Pancreas (tissue), 10 donors: Measurements from ENCODE around the gene PPP3CB. TPM values are rescaled to one million over a fixed set of nuclear protein-coding genes. Genes with fewer than 3 reads are reported as not detected.

Source experiments
- ATAC-seq, 4 donors: fragments of 200-7000 bp; cut with Tn5 transposase; one replicate each; pipeline versions ENCODE4 v1.8.0 to v1.9.1; 2020; ENCODE audit warnings: mild to moderate bottlenecking in 4 of 4, moderate library complexity in 4 of 4
- DNase-seq, 6 donors: peaks; one replicate each; pipeline ENCODE4 v3.0.0-alpha.2; 2020
- FAIRE-seq: peaks from 2 replicates; lab custom pipeline; 2012; peaks lifted over from hg19 to GRCh38; lab: Jason Lieb, UNC
- H3K27ac ChIP-seq, 4 donors: fragments of 200-600 bp; sonication (generic); 1 replicate in 3 of 4; 2 replicates in 1 of 4; pipeline versions ENCODE4 v1.5.0 to v1.8.0; 2020
- H3K27me3 ChIP-seq, 4 donors: fragments of 200-600 bp; one replicate each; pipeline ENCODE4 v1.8.0; 2021
- H3K36me3 ChIP-seq, 3 donors: fragments of 200-600 bp; sonication (generic) in 1 of 3; one replicate each; pipeline versions ENCODE4 v1.5.0 to v1.8.0; 2020 to 2021
- H3K4me1 ChIP-seq, 3 donors: fragments of 200-600 bp; one replicate each; pipeline ENCODE4 v1.8.0; 2021
- H3K4me3 ChIP-seq, 4 donors: fragments of 200-600 bp; sonication (generic) in 2 of 4; one replicate each; pipeline versions ENCODE4 v1.5.0 to v1.8.0; 2020 to 2021
- H3K9me3 ChIP-seq, 4 donors: fragments of 200-600 bp; one replicate each; pipeline ENCODE4 v1.8.0; 2021
- WGBS, 2 donors: extraction: QIAGEN DNeasy Blood & Tissue Kit; methylation state at CpG; one replicate each; pipeline ENCODE4 v1.1.7; 2013; 5-methylcytosine and 5-hydroxymethylcytosine counted together
- intact Hi-C, 3 donors: fragments of 100-400 bp; cut with DNase I; formaldehyde crosslinking; loops; one replicate each; pipeline versions ENCODE4 v1.11.1 to v1.14.2; 2022
- polyA plus RNA-seq, 2 donors: library from polyadenylated mRNA; stranded (reverse); fragments of 200-250 nt; gene quantifications; one replicate each; pipeline ENCODE4 v1.2.3, GENCODE V29; 2013
- total RNA-seq, 6 donors: library from RNA; stranded (reverse); fragmentation: NEBNext Ultra II Directional in 4 of 6; extraction: Animal tissue kit (Norgen Biotek cat#: 25700) in 4 of 6; gene quantifications; one replicate each; pipeline versions ENCODE4 v1.2.1 to v1.2.4, GENCODE V29; 2021 to 2023
- TF ChIP-seq, protein P1 (sequence below), 4 donors: fragments of 200-600 bp; sonication (generic) in 3 of 4; IDR thresholded peaks; one replicate each; pipeline versions ENCODE4 v1.5.0 to v1.8.0; 2021; ENCODE audit warnings: antibody characterized with exemption in 4 of 4
- donor health status: healthy with polysubstance abuse.
- donor health status: DM: no; HTN: no; CAD: no; lungs with moderate emphysema.
- donor health status: DM: no; HTN: no; CAD: no.
- donor health status: control.
- donor health status: control.
- donor health status: Bipolar disorder and iron deficiency.
- donor health status: DM: yes; HTN: yes; CAD: no.
- donor health status: DM: no; HTN: no; CAD: no.
- donor health status: DM: no; HTN: no; CAD: no.
- donor health status: DM: yes; HTN: yes; CAD: no.

The PPP3CB gene
- total and polyA plus RNA-seq, 8 donors: 13.6 to 29.9 (median 18.5) TPM

DNA sequence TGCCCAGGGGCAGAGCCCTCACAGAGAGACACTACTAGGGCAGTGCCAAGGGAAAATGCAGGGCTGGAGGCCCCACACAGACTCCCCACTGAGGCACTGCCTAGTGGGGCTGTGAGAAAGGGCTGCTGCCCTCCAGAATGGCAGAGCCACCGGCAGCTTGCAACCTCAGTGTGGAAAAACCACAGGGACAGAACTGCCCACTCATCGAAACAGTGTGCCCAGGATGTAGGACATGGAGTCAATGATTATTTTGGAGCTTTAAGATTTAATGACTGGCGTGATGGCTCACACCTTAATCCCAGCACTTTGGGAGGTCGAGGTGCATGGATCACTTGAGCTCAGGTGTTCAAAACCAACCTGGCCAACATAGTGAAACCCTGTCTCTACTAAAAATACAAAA, 34.9 kb downstream of the PPP3CB start:
- H3K27ac ChIP-seq: no peak overlapping the region
- intact Hi-C loops: no loop called here
- WGBS, 2 donors: 95 to 98% methylated on average over 4 of the region's 4 CpGs
- FAIRE-seq (no peak), DNase-seq (no peak), ATAC-seq (no peak)
- no peaks in the 10 kb centered on the region for H3K9me3 ChIP-seq
- H3K4me1 ChIP-seq: no peaks in the 10 kb centered on the region
- no peaks in the 10 kb centered on the region for H3K27me3 ChIP-seq
- TF ChIP-seq, protein P1, sequence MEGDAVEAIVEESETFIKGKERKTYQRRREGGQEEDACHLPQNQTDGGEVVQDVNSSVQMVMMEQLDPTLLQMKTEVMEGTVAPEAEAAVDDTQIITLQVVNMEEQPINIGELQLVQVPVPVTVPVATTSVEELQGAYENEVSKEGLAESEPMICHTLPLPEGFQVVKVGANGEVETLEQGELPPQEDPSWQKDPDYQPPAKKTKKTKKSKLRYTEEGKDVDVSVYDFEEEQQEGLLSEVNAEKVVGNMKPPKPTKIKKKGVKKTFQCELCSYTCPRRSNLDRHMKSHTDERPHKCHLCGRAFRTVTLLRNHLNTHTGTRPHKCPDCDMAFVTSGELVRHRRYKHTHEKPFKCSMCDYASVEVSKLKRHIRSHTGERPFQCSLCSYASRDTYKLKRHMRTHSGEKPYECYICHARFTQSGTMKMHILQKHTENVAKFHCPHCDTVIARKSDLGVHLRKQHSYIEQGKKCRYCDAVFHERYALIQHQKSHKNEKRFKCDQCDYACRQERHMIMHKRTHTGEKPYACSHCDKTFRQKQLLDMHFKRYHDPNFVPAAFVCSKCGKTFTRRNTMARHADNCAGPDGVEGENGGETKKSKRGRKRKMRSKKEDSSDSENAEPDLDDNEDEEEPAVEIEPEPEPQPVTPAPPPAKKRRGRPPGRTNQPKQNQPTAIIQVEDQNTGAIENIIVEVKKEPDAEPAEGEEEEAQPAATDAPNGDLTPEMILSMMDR (IDR thresholded peaks at IDR 0.05): no peak
- no peaks in the 10 kb centered on the region for H3K36me3 ChIP-seq
- H3K4me3 ChIP-seq: no peak overlapping the region

DNA sequence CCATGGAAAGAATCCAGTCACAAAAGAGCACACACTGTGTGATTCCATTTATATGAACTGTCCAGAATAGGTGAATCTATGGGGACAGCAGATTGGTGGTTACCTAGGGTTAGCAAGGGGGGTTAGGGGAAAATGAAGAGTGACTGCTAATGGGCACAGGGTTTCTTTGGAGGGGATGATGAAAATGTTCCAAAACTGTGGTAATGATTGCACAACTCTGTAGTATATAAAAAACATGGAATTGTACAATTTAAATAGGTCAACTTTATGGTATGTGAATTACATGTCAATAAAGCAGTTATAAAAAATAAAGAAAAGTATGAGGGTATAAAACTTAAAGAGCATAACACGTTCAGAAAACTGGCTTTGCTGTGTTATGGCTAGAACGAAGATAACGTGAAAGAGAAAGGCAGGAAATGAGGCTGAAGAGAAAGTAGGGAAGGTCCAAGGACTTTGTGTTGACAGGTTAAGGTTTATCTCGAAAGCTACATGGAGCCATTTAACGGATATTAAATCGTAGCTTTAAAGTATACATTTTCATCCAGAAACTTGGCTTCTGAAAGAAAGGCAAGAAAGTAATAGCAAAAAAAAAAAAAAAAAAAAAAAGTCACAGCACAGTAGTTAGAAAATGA, 36.0 kb downstream of the PPP3CB start:
- intact Hi-C loops: no loop called here
- H3K27ac ChIP-seq: no peak overlapping the region
- ATAC-seq (no peak), DNase-seq (no peak), FAIRE-seq (no peak)
- no peaks in the 10 kb centered on the region for H3K9me3 ChIP-seq
- TF ChIP-seq, protein P1 (IDR thresholded peaks at IDR 0.05): no peak
- H3K4me3 ChIP-seq: no peak overlapping the region
- no peaks in the 10 kb centered on the region for H3K27me3 ChIP-seq
- 91% methylated on average over 6 of the region's 6 CpGs for WGBS, 2 donors
- H3K4me1 ChIP-seq: no peaks in the 10 kb centered on the region
- H3K36me3 ChIP-seq: no peaks in the 10 kb centered on the region

DNA sequence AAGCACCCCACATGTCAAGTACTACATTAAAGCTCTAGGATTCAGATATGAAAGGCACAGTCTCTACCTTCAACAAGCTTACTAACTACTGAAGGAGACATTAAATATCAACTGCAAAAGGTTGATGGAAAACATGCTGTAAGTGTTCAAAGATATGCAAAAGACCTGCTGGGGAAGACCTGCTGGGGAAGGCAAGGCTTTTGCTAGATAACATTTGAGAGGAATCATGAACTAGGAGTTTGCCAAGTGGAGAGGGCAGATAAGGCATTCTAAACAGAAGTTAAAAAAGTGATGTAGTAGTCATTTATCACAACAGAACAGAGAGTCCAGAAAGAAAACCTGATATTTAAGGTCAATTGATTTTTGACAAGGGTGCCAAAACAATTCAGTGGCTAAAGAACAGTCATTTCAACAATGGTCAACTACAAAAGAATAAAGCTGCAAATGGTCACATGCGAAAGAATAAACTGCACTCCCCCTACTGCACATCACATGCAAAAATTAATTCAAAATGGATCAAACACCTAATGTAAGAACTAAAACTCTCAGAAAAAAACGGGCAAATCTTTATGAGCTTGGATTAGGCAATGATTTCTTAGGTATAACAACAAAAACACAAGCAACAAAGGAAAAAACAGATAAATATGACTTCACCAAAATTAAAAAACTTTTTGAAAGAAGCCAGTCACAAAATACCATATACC, 39.5 kb downstream of the PPP3CB start:
- no peaks in the 10 kb centered on the region for H3K9me3 ChIP-seq

DNA sequence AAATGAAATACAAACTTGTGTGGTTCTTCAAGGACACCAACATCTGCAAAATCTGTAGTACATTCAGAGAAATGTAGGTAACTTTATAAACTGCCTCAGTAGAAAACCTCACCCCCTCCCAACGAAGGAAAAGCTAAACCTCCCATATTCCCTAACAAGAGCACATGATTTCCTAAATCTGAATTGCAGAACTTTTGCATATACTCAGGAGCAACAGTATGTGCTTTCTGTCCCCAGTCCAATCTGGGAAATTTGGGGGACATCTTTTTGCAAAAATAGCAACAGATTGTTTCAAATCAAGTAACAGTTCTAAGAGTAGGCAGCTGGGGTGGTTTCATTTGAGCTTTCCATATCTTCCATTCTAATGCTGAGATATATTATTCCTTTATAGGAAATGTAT, 46.7 kb downstream of the PPP3CB start:
- TF ChIP-seq, protein P1 (IDR thresholded peaks at IDR 0.05): no peak
- Histone ChIP-seq H3K27me3 (no peaks in the 10 kb centered on the region), H3K27ac (no peak overlapping the region), H3K4me3 (no peak overlapping the region), H3K36me3 (peaks cover 0 to 10% (median 0%) of the 10 kb centered on the region in 3 donors), H3K9me3 (no peaks in the 10 kb centered on the region), H3K4me1 (no peaks in the 10 kb centered on the region)
- DNase-seq (no peak), FAIRE-seq (no peak), ATAC-seq (no peak)
- intact Hi-C loops: no loop called here
- WGBS, 2 donors: 76 to 79% methylated on average over 1 of the region's 1 CpG

More for the DNA sequence above, 39.5 kb downstream of the PPP3CB start:
- DNase-seq (no peak), ATAC-seq (no peak), FAIRE-seq (no peak)
- Histone ChIP-seq H3K36me3 (no peaks in the 10 kb centered on the region), H3K27ac (no peak overlapping the region), H3K4me3 (no peak overlapping the region), H3K4me1 (no peaks in the 10 kb centered on the region), H3K27me3 (no peaks in the 10 kb centered on the region)
- TF ChIP-seq, protein P1 (IDR thresholded peaks at IDR 0.05): no peak
- intact Hi-C loops: no loop called here
- WGBS, 2 donors: 64 to 65% methylated on average over 2 of the region's 2 CpGs

DNA sequence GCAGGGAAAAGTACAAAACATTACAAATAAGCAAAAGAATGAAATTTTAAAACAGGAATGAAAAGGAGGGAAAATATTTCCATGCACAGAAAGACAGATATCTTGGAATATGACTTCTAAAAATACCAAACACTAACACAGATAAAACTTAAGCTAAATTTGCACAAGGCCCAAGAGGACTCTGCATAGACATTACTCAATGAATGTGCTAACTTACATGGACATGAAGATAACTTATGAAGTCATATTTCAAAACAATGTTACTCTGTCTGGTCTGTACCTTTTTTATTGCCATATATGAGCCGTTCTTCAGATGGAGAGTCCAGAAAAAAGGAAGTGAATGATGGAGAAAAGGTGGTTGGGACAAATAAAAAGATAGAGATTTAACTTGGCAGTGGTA, 47.4 kb downstream of the PPP3CB start:
- H3K4me3 ChIP-seq: no peak overlapping the region
- H3K9me3 ChIP-seq: no peaks in the 10 kb centered on the region
- no peaks in the 10 kb centered on the region for H3K4me1 ChIP-seq
- intact Hi-C loops: no loop called here
- H3K27ac ChIP-seq: no peak overlapping the region
- ATAC-seq (no peak), FAIRE-seq (no peak), DNase-seq (no peak)
- no peaks in the 10 kb centered on the region for H3K27me3 ChIP-seq
- H3K36me3 ChIP-seq: peaks cover 0 to 16% (median 0%) of the 10 kb centered on the region in 3 donors
- WGBS, 2 donors: 88 to 90% methylated on average over 1 of the region's 1 CpG
- TF ChIP-seq, protein P1 (IDR thresholded peaks at IDR 0.05): no peak
